Posterior cingulate gyrus (tissue), 11 donors: ENCODE data around the gene NPHP4.
A peak's percentile ranks its signal among the peaks of the same experiment; 100 is the strongest.

ENCODE experiments used
- DNase-seq, 10 donors: peaks; one replicate each; pipeline versions ENCODE4 v3.0.0 to v3.0.0-alpha.2; 2020 to 2021; ENCODE audit warnings: mixed read lengths in 3 of 10
- intact Hi-C: fragments of 100-400 bp; cut with DNase I; formaldehyde crosslinking; loops from one replicate; pipeline ENCODE4 v1.15.1; 2023

NPHP4 gene

DNA sequence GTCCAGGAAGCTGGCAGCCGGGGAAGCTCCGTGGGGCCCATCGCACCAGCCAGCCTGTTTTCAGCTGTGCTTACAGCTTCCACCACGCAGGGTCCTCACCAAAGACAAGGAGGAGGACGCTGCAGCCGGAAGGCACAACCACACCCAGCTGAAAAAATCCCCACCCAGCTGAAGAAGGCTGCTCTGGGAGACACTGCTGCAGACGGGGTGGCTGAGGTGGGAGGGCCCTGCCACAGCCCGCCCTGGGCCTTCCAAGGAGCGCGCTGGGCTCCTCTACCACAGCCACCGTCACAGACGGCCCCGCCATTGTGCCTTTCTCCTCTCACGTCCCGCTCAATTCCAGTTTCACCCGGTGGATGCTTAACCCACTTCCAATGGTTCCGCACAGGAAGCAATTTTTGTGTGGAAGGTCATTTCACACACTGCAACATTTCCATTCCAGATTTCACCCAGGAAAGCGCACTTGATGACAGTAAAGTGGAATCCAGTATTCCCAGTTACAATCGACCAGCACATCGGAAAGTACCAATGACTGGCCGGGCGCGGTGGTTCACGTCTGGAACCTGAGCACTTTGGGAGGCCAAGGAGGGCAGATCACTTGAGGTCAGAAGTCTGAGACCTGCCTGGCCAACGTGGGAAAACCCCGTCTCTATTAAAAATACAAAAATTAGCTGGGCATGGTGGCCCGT lies 47.9 kb downstream of the NPHP4 start:
- peak in 2 of 10 donors; percentile 37 to 85 for DNase-seq

GRCh38 chr1:5943343-5944124 lies 48.7 kb downstream of the NPHP4 start:
- intact Hi-C loops = no loop called here
- DNase-seq = no peak

More for the DNA sequence above, 47.9 kb downstream of the NPHP4 start:
- intact Hi-C loops = no loop called here

DNA sequence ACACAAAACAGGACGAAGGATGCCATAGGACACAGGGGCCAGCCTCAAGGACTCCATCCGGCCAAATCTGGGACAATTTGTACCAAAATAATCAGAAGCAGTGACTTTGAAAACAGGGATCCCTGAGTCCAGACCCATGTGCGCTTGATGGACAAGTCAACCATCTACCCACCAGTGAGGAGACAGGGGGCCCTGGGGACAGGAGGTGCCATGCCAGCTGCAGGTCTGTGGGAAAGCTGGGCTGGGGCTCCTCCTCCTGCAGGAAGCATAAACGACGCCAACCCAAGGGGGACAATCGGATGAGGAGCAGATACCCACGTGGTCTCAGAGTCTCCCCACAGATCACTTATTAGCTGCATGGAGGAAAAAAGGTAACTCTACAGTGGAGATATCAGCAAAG lies 50.6 kb downstream of the NPHP4 start:
- intact Hi-C loops = no loop called here
- DNase-seq = no peak

DNA sequence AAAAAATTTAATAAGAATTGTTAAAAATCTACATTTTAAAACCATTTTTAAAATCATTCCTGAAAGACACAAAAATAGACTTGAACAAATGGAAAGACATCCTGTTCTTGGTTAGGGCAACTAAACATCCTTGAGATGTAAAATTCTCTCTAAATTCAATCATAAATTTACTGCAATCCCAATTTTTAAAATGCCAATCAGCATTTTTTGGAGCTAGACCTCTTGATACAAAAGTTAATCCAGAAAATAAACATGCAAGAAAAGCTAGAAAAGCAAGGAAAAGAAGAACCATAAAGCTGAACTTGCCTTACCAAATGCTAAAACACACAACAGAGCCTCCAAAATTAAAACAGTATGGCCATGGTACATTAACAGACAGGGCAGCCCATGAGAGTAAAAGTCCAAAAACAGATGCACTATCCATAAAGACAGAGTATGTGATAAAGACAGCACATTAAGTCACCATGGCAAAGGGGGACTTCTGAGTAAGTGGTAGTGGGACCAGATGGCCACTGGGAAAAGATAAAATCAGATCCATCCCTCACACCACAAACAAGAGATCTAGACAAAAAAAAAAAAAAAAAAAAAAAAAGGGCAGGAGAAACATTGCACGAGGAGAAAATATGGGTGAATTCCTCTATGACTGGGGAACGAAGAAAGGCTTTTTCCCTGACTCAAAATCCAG lies 51.4 kb downstream of the NPHP4 start:
- no peak for DNase-seq
- intact Hi-C loops = no loop called here

GRCh38 chr1:5939271-5940170 lies 52.7 kb downstream of the NPHP4 start:
- no peak for DNase-seq
- intact Hi-C loops = no loop called here

GRCh38 chr1:5938101-5938646 lies 54.1 kb downstream of the NPHP4 start:
- intact Hi-C loops = no loop called here
- no peak for DNase-seq

DNA sequence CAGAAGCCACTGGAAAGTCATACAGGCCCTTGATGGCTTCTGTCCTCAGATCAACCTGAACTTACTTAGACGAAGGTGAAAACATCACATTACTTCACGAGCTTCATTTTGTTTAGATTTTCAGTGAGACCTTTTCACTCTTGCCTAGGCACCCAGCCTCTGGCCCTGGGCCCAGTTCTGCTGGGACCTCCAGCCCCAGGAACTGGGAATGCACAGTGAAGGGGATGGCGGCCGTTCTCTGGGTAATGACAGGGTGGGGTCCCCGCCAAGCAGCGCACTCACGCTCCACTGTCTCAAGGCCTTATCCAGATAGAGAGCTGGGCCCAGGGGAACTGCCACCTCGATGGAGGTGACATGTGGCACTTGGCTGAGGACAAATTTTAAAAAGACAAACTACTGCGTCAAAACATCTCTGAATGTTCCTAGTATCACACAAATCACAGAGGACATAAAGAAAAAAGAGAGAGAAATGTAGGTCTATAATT lies 54.8 kb downstream of the NPHP4 start:
- intact Hi-C loops = no loop called here
- DNase-seq = no peak

GRCh38 chr1:5936621-5937372 lies 55.4 kb downstream of the NPHP4 start:
- DNase-seq = no peak
- intact Hi-C loops = no loop called here

DNA sequence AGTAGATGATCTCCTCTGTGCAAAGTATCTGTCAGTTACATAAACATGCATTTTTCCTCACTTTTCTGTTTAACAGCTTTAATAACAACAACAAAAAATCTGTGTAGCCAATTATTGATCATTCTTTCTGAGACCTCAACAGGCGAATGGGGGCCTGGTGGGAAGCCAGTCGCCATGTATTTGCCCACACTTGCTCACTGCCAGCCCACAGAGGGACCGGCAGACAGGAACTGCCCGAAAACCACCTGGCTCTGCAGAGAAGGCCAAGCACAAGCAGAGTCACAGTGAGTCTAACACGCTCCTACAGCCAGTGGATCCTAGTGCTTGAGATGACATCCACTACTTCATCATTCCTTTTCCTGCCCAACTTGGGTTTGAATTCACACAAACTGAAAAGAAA lies 56.1 kb downstream of the NPHP4 start:
- DNase-seq = no peak
- intact Hi-C loops = no loop called here

- intact Hi-C loops = no loop called here
- DNase-seq = no peak
Measured at GRCh38 chr1:5935026-5935425, 57.2 kb downstream of the NPHP4 start.

DNA sequence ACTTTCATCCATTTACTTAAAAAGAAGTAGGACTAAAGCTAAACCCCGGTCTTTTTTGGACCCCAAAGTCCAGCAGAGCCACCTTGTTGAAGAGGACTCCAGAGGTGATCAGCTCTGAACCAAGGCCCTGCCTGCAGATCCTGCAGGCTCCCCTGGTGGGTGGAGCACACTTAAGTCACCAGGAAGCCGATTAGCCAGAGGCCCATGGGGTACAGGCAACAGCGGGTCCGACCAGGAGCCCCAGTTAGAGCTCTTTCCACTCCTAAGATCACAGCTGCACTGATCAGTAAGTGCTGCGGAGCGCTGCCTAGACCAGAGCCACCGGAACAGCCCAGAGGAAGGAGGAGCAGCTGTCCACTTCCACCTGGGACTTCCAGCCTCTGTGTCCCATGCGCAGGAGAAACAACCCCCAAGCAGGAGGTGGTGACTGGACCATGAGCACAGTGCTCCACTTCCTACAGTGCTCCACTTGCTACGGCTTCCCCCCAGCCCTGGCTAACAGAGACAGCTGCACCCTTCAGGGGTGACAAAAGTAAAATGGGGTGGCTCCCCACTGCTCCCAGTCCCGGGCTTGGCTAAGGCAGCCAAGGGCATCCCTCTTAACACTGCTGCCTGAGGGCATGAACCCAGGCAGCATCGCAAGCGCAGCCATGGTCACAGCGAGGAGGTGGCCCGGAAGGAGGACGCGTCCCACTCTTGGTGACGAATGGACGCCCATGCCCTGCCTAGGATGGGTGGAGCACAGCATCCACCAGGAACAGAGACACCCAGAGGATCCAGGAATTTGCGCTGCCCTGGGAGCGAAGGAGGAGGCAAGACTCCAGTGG lies 58.0 kb downstream of the NPHP4 start:
- DNase-seq = no peak
- intact Hi-C loops = no loop called here

DNA sequence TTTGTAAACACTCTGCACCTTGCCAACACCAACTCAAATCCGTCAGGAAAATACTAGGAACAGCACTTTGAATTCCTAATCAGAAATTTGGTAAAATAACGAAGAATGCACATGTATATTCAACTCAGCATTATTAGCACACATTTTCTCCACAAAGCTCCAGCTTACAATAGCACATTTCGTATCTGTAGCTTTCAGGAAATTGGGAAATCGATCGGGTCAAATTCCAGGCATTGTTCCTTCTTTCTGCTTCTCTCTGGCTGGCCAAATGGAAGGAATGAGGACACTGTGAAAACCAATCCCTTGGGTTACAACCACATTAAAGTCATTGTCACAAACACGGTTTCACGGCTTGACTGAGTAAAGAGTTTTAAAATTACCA lies 58.6 kb downstream of the NPHP4 start:
- intact Hi-C loops = no loop called here

DNA sequence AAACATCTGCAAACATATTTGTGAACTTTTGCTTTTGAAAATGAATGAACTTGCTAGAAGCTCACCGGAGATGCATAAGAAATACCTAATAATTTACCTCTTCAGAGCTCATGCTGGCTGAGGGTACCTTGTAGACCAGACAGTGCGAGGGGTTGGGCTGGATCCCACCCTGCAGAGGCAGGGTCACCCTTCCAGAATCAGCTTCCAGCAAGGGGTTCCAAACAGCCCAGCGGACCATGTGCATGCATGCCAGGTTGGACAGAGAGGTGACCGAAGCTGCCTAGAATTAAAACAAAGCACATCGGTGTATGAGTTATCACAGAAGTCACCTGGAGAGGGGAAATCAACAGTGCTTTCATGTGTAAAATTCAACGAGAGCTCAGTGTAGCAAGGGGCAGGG lies 59.2 kb downstream of the NPHP4 start:
- intact Hi-C loops = no loop called here
- DNase-seq = no peak

More for the DNA sequence above, 58.6 kb downstream of the NPHP4 start:
- DNase-seq = no peak

DNA sequence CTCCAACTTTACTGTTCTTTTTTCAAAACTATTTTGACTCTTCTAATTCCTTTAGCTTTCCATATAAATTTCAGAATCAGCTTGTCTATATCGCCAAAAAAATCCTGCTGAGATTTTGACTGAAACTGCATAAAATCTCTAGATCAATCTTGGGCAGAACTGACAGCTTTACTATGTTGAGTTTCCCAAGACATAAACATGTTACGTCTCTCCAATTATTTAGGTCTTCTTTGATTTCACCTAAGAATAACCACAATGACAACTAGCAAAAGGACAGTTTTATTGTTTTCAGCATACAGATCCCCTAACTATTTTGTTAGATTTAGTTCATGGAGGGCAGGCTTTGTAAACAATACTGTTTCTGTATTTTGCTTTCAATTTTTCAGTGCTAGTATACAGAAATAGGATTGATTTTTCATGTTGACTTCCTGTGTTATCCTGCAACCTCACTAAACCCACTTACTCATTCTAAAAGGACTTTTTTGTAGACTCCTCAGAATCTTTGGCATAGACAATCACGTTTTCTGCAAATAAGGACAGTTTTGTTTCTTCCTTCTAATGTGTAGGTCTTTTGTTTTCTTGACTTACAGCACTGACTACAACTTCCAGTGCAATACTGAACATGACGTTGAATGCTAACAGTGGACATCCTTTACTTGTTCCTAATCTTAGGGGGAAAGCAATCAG lies 63.4 kb downstream of the NPHP4 start:
- intact Hi-C loops = no loop called here
- no peak for DNase-seq

DNA sequence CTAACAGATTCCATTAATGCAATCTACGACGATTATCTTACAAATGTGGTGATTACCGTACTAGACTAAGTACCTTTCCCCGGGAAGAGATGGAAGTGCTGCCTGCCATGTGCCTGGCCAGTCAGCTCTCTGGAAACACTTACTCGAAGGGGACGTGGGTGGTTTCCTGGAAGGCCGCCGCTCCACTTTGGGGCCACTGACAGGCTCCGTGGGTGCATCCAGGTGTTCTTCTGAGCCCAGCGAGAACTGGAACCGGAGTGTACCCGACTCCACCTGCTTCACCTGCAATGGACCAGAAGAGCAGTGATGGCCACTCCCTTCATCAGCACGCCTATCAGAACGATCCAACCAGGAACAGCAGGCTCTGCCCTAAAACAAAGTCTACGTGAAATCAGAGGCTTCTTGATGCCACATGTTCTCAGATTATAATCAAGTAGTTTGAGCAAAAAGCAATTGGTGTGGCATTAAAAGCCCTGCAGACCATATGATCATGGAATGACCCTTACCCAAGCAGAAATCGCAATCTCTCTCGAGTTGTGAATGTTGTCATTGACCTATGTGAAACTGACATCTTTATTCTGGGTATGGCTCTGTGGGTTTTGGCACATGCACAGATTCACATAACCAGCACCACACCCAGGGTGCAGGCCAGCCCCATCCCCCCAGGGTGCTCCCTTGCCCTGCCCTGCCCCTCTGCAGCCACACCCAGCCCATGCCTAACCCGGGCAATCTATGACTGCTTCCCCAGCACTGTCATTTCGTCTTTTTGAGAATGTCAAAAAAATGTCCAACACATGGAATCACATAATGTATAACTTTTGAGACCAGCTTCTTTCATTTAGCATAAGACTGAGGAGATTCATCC lies 64.5 kb downstream of the NPHP4 start:
- intact Hi-C loops = no loop called here
- DNase-seq = peak in 1 of 10 donors; percentile 57

GRCh38 chr1:5926686-5927435 lies 65.4 kb downstream of the NPHP4 start:
- DNase-seq = peak in 2 of 10 donors; percentile 62 to 65
- intact Hi-C loops = no loop called here
